Nucleus accumbens (tissue), 56 donors: ENCODE data around the gene ARMC6.
"Not testable (repeated sequence)": the region's sequence is repeated elsewhere in the genome, so short reads cannot be mapped to it uniquely, and the experiment has no call there.

Experiments
- DNase-seq, 56 donors: peaks; one replicate each; lab custom pipeline; 2025; lab: John Stamatoyannopoulos, UW

The ARMC6 gene

GRCh38 chr19:19068659-19069654 lies 35.6 kb downstream of the ARMC6 start:
- DNase-seq, result peak in 11 of 56 donors; percentile 8 to 38 (median 21)

GRCh38 chr19:19071897-19072296 lies 38.5 kb downstream of the ARMC6 start:
- no peak for DNase-seq

- DNase-seq, result no peak
These were observed 40.9 kb downstream of the ARMC6 start for GRCh38 chr19:19074196-19074882.

- no peak for DNase-seq
These were observed 41.7 kb downstream of the ARMC6 start for GRCh38 chr19:19075126-19075525.

- no peak for DNase-seq
These were observed 43.1 kb downstream of the ARMC6 start for GRCh38 chr19:19076476-19076875.

GRCh38 chr19:19077103-19077502 lies 43.7 kb downstream of the ARMC6 start:
- DNase-seq, result no peak

GRCh38 chr19:19078801-19079200 lies 45.4 kb downstream of the ARMC6 start:
- DNase-seq, result no peak

- no peak for DNase-seq
These were observed 46.2 kb downstream of the ARMC6 start for GRCh38 chr19:19079571-19079970.

GRCh38 chr19:19081642-19082151 lies 48.3 kb downstream of the ARMC6 start:
- peak in 1 of 56 donors; percentile 6 for DNase-seq

GRCh38 chr19:19083413-19084178 lies 50.2 kb downstream of the ARMC6 start:
- DNase-seq, result no peak

GRCh38 chr19:19087676-19088075 lies 54.3 kb downstream of the ARMC6 start:
- no peak for DNase-seq

GRCh38 chr19:19094513-19094912 lies 61.1 kb downstream of the ARMC6 start:
- no peak for DNase-seq

GRCh38 chr19:19095691-19096090 lies 62.3 kb downstream of the ARMC6 start:
- DNase-seq, result no peak

GRCh38 chr19:19096641-19097627 lies 63.5 kb downstream of the ARMC6 start:
- DNase-seq, result no peak

GRCh38 chr19:19098084-19098702 lies 64.8 kb downstream of the ARMC6 start:
- no peak for DNase-seq

- DNase-seq, result no peak
These were observed 65.6 kb downstream of the ARMC6 start for GRCh38 chr19:19098703-19099632.

GRCh38 chr19:19101540-19101939 lies 68.1 kb downstream of the ARMC6 start:
- DNase-seq, result no peak

GRCh38 chr19:19102566-19102965 lies 69.2 kb downstream of the ARMC6 start:
- not testable (repeated sequence) for DNase-seq
